Coronary artery (tissue), 2 donors: ENCODE results near the gene FILIP1.

ENCODE experiments used
- DNase-seq: peaks from one replicate; pipeline ENCODE4 v3.0.0-alpha.2; 2017; ENCODE audit warnings: low spot score
- H3K27ac ChIP-seq, 2 donors: fragments of 200-600 bp; sonication (generic); one replicate each; pipeline ENCODE4 v1.5.1; 2016 to 2019
- H3K4me3 ChIP-seq: fragments of 200-600 bp; sonication (generic); 2 replicates; pipeline ENCODE4 v1.5.1; 2016; ENCODE audit warnings: mild to moderate bottlenecking, moderate library complexity
- TF ChIP-seq, protein P1 (sequence below): fragments of 200-600 bp; sonication (generic); IDR thresholded peaks from one replicate; pipeline ENCODE4 v1.5.1; 2019; ENCODE audit warnings: antibody characterized with exemption

FILIP1 gene

DNA sequence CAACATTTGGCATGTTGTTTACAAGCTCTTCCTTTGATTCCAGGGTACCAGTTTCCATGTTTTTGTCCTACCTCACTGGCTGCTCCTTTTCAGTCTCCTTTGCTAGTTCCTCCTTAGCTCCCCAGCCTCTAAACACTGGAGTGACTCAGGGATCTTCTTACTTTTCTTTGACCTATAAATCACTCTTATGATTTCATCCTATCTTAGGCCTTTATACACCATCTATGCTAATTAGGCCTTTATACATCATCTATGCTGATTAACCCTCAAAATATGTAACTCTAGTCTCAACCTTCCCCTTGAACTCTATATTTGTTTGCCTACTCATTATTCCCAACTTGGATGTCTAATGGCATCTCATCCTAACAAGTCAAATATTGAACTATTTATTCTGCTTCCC is 218.5 kb downstream of the FILIP1 start:
- DNase-seq = no peak
- TF ChIP-seq, protein P1, sequence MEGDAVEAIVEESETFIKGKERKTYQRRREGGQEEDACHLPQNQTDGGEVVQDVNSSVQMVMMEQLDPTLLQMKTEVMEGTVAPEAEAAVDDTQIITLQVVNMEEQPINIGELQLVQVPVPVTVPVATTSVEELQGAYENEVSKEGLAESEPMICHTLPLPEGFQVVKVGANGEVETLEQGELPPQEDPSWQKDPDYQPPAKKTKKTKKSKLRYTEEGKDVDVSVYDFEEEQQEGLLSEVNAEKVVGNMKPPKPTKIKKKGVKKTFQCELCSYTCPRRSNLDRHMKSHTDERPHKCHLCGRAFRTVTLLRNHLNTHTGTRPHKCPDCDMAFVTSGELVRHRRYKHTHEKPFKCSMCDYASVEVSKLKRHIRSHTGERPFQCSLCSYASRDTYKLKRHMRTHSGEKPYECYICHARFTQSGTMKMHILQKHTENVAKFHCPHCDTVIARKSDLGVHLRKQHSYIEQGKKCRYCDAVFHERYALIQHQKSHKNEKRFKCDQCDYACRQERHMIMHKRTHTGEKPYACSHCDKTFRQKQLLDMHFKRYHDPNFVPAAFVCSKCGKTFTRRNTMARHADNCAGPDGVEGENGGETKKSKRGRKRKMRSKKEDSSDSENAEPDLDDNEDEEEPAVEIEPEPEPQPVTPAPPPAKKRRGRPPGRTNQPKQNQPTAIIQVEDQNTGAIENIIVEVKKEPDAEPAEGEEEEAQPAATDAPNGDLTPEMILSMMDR = no peak
- Histone ChIP-seq H3K27ac (no peak overlapping the region), H3K4me3 (no peak overlapping the region)

DNA sequence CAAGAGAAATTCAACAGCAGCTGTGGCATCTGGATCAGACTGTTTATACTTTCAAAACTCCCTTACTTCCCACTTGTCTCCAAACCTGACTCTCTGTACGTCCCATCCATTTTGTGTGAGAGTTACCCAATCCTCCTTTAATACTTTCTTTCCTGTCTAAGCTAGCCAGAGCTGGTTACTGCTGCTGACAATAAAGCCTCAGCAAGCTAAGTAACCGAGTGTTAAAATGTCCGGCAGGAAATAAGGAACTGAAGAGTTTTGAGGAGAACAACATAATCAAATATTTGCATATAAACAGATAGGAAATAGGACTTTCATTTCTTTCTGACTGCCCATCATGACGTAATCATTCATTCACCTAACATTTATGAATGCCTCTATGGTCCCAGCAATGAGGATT is 220.6 kb downstream of the FILIP1 start:
- no peak for DNase-seq
- TF ChIP-seq, protein P1 = no peak
- Histone ChIP-seq H3K27ac (peak overlapping the region in 1 of 2 donors; percentile 50), H3K4me3 (no peak overlapping the region)

DNA sequence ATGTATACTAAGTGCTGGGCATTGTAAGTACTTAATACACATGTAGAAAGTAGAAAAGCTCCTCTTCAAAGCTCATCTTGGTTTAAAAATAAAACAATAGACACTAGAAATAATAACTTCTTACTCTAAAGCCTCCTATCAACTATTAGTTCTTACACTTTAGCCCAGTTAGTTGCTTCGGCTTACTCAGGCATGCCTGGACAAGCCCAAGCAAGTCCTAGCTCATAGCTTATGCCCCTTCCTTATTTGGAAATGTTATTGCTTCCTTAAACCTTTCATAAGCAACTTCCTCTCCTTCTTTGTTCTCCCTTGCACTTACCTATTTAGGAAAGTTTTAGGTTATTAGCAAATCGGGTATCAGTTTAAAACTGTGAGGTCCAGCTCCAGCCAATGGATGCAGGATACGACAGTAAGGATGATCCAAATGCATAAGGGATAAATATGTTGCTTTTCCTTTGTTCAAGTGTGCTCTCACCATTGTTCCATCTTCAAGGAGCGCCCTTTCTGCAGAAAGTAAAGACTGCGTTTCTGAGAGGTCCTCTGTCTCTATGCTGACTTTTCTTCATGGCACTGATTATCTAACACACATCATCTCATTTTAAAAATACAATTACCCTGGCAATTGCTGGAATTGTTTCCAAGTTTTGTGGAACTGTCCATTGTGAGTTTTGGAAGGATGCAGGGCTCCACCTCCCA is 221.3 kb downstream of the FILIP1 start:
- H3K27ac ChIP-seq = peak overlapping the region in 1 of 2 donors; percentile 50
- no peak overlapping the region for H3K4me3 ChIP-seq
- TF ChIP-seq, protein P1 = no peak
- no peak for DNase-seq

DNA sequence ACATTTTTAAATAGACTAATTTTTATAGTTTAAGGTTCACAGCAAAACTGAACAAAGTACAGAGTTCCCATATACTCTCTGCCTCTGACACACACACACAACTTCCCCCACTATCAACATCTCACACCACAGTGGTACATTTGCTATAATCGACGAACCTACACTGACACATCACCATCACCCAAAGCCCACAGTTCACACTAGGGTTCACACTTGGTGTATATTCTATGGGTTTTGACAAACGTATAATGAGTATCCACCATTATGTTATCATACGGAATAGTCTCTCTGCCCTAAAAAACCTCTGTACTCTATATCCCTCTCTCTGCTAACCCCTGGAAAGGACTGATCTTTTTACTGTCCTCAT is 224.6 kb downstream of the FILIP1 start:
- H3K4me3 ChIP-seq = no peak overlapping the region
- H3K27ac ChIP-seq = no peak overlapping the region
- DNase-seq = no peak
- TF ChIP-seq, protein P1 = no peak

DNA sequence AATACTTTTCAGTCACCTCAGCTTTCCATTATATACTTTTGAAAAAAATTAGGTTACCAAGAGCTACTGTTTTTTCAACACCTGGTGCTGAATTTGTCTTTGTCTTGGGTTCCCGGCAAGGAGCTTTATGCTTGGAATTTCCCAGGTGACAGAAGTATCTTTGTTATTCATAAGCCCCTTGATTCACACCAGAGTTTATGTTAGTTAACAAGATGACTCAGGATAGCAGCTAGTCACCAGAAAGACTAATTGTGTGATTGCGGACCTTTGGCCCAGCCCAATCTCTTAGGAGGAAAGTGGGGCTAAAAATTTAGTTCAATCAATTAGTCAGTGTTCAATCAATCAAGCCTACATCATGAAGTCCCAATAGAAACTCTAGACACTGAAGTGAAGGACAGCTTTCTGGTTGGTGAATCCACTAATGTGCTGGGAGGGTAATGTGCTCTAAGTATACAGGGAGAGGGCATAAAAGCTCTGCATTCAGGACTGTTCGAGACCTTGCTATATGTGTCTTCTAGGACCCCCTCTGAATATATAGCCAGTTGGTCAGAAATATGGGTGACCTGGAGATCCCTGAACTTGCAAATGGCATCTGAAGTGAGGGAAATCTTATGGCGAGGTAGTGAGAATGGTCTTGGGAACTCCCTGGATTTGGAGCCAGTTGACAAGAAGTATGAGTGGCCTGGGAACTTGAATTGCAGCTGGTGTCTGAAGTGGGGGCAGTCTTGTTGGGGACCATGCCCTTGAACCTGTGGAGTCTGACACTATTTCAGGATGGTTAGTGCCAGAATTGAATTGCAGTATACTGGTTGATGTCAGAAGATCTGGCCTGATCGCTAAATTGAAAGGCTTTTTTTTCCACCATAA is 225.2 kb downstream of the FILIP1 start:
- H3K27ac ChIP-seq = no peak overlapping the region
- TF ChIP-seq, protein P1 = no peak
- no peak overlapping the region for H3K4me3 ChIP-seq
- DNase-seq = no peak

DNA sequence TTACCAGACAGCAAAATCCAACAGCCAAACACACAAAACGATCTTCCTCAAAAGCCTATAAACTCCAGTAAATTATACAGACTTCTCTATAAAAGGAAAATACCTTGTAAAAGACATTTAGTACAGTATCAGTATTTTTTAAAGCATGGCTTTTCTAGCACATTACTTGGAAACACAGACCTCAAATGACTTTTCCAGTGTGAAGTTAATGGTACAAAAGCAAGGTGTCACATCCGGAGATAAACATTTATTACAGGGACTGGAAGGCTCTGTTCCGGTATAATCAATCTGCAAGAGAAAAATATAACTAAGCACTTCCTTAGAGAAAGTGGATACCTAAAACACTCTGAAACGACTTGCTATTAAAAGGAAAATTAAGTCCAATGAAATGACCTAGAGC is 226.1 kb downstream of the FILIP1 start:
- TF ChIP-seq, protein P1 = no peak
- no peak overlapping the region for H3K4me3 ChIP-seq
- H3K27ac ChIP-seq = no peak overlapping the region
- DNase-seq = no peak
